H1 (cell line): ENCODE results near the gene IGF2R. TPM values are rescaled to one million over a fixed set of nuclear protein-coding genes. Genes with fewer than 3 reads are reported as not detected.

ENCODE experiments used
- CTCF ChIA-PET: fragments of 300-600 bp; sonication (Branson Sonifier 250); formaldehyde crosslinking; loops from one replicate; lab custom pipeline; 2021; ENCODE audit not compliant: partially characterized antibody; lab: Charles Lee
- POLR2A ChIA-PET: fragments of 300-600 bp; sonication (Branson Sonifier 250); formaldehyde crosslinking; loops from one replicate; lab custom pipeline; 2021; ENCODE audit warnings: inconsistent platforms; ENCODE audit not compliant: partially characterized antibody; lab: Charles Lee
- DNase-seq, 2 experiments: peaks; one replicate each; pipeline versions ENCODE4 v3.0.0 to v3.0.0-alpha.2; 2010 to 2022; ENCODE audit warnings: low spot score in 2 of 2, low read depth in 1 of 2, mixed read lengths in 1 of 2
- FAIRE-seq: peaks from 2 replicates; lab custom pipeline; 2011; peaks lifted over from hg19 to GRCh38; lab: Jason Lieb, UNC
- H2AFZ ChIP-seq: 2 replicates; pipeline ENCODE4 v1.8.1; 2012; ENCODE audit warnings: low read length, inconsistent platforms
- H2AK5ac ChIP-seq: 2 replicates; pipeline ENCODE4 v1.6.1; 2013; ENCODE audit warnings: low read depth, low read length
- H2BK120ac ChIP-seq: replicated peaks from 2 replicates; pipeline ENCODE3; 2013; ENCODE audit warnings: low read depth, low read length, inconsistent platforms
- H2BK12ac ChIP-seq: 2 replicates; pipeline ENCODE4 v1.6.1; 2013; ENCODE audit warnings: low read depth, low read length
- H2BK15ac ChIP-seq: 2 replicates; pipeline ENCODE4 v1.6.1; 2013; ENCODE audit warnings: low read length
- H2BK20ac ChIP-seq: 2 replicates; pipeline ENCODE4 v1.6.1; 2013; ENCODE audit warnings: low read length
- H2BK5ac ChIP-seq: 2 replicates; pipeline ENCODE4 v1.6.1; 2013; ENCODE audit warnings: low read depth, low read length
- H3K14ac ChIP-seq: 2 replicates; pipeline ENCODE4 v1.6.1; 2013; ENCODE audit warnings: inconsistent platforms; ENCODE audit not compliant: insufficient read length
- H3K18ac ChIP-seq: 2 replicates; pipeline ENCODE4 v1.6.1; 2013; ENCODE audit warnings: low read length; ENCODE audit errors: extremely low read depth
- H3K23ac ChIP-seq: 2 replicates; pipeline ENCODE4 v1.6.1; 2013; ENCODE audit warnings: inconsistent platforms; ENCODE audit not compliant: insufficient read length
- H3K23me2 ChIP-seq: 2 replicates; pipeline ENCODE4 v1.6.1; 2013; ENCODE audit warnings: low read depth, low read length
- H3K27ac ChIP-seq: 2 replicates; pipeline ENCODE4 v1.6.1; 2011; ENCODE audit warnings: low read depth, low read length, inconsistent platforms
- H3K27me3 ChIP-seq, 4 experiments: replicated peaks in 1 of 4; 1 replicate in 1 of 4; 2 replicates in 3 of 4; pipeline versions ENCODE4 v1.6.1 to v1.8.1; 2011 to 2013; ENCODE audit warnings: low read length in 3 of 4, mild to moderate bottlenecking in 3 of 4, inconsistent platforms in 2 of 4, mixed read lengths in 2 of 4, moderate library complexity in 1 of 4; ENCODE audit not compliant: control insufficient read depth in 3 of 4, insufficient read depth in 3 of 4; ENCODE audit errors: extremely low read depth in 1 of 4
- H3K36me3 ChIP-seq, 4 experiments: 2 replicates each; pipeline versions ENCODE4 v1.6.1 to v1.8.1; 2011 to 2013; ENCODE audit warnings: mild to moderate bottlenecking in 4 of 4, low read length in 3 of 4, moderate library complexity in 2 of 4, control low read depth in 1 of 4, inconsistent platforms in 1 of 4; ENCODE audit not compliant: insufficient read depth in 4 of 4, control insufficient read depth in 2 of 4
- H3K4ac ChIP-seq: replicated peaks from 2 replicates; pipeline ENCODE3; 2013; ENCODE audit warnings: low read length, low read depth, mixed read lengths, inconsistent platforms; ENCODE audit not compliant: insufficient read length
- H3K4me1 ChIP-seq, 4 experiments: replicated peaks in 1 of 4; 1 replicate in 1 of 4; 2 replicates in 3 of 4; pipeline versions ENCODE4 v1.6.1 to v1.8.1; 2011 to 2013; ENCODE audit warnings: low read length in 3 of 4, inconsistent platforms in 2 of 4, mixed read lengths in 1 of 4; ENCODE audit not compliant: insufficient read depth in 4 of 4, control insufficient read depth in 3 of 4
- H3K4me2 ChIP-seq, 2 experiments: 2 replicates each; pipeline versions ENCODE4 v1.6.1 to v1.8.1; 2011 to 2013; ENCODE audit warnings: low read depth in 2 of 2, low read length in 2 of 2, control low read depth in 1 of 2, inconsistent platforms in 1 of 2, mild to moderate bottlenecking in 1 of 2; ENCODE audit not compliant: insufficient read depth in 1 of 2
- H3K4me3 ChIP-seq, 4 experiments: fragments of 200-600, 300-600 bp in 1 of 4; sonication (generic), shearing (Covaris generic), sonication (Bioruptor Twin) in 1 of 4; 2 replicates each; pipeline versions ENCODE4 v1.5.1 to v1.8.1; 2011 to 2016; ENCODE audit warnings: low read length in 4 of 4, low read depth in 3 of 4, control low read depth in 2 of 4, inconsistent platforms in 2 of 4, mild to moderate bottlenecking in 2 of 4, mixed read lengths in 1 of 4, moderate library complexity in 1 of 4; ENCODE audit not compliant: insufficient read depth in 2 of 4; ENCODE audit errors: extremely low read depth in 1 of 4
- H3K56ac ChIP-seq: replicated peaks from 2 replicates; pipeline ENCODE3; 2013; ENCODE audit warnings: low read depth, mild to moderate bottlenecking, mixed read lengths, low read length, inconsistent platforms; ENCODE audit not compliant: insufficient read length
- H3K79me1 ChIP-seq: 2 replicates; pipeline ENCODE4 v1.6.1; 2013; ENCODE audit warnings: low read depth, low read length, control low read depth
- H3K79me2 ChIP-seq, 2 experiments: 2 replicates each; pipeline versions ENCODE4 v1.6.1 to v1.8.1; 2012 to 2013; ENCODE audit warnings: low read length in 2 of 2, mild to moderate bottlenecking in 2 of 2, inconsistent platforms in 1 of 2; ENCODE audit not compliant: insufficient read depth in 2 of 2, control insufficient read depth in 1 of 2
- H3K9ac ChIP-seq, 4 experiments: replicated peaks in 1 of 4; 1 replicate in 1 of 4; 2 replicates in 3 of 4; pipeline versions ENCODE4 v1.6.1 to v1.8.1; 2011 to 2013; ENCODE audit warnings: low read depth in 3 of 4, low read length in 3 of 4, control low read depth in 2 of 4, mild to moderate bottlenecking in 2 of 4, moderate library complexity in 2 of 4, inconsistent platforms in 1 of 4; ENCODE audit errors: extremely low read depth in 1 of 4
- H3K9me3 ChIP-seq, 2 experiments: 2 replicates each; pipeline versions ENCODE4 v1.6.1 to v1.8.1; 2012 to 2013; ENCODE audit warnings: mild to moderate bottlenecking in 2 of 2, moderate library complexity in 2 of 2, control low read depth in 1 of 2, inconsistent platforms in 1 of 2, low read depth in 1 of 2, low read length in 1 of 2, mixed read lengths in 1 of 2; ENCODE audit not compliant: insufficient read depth in 2 of 2
- H4K20me1 ChIP-seq, 2 experiments: replicated peaks in 1 of 2; 2 replicates each; pipeline versions ENCODE3 to v1.8.1; 2011 to 2013; ENCODE audit warnings: inconsistent platforms in 2 of 2, low read length in 2 of 2, mild to moderate bottlenecking in 1 of 2; ENCODE audit not compliant: insufficient read depth in 2 of 2, control insufficient read depth in 1 of 2
- H4K5ac ChIP-seq: 2 replicates; pipeline ENCODE4 v1.6.1; 2013; ENCODE audit warnings: low read length, low read depth, mixed read lengths, inconsistent platforms; ENCODE audit not compliant: insufficient read length
- H4K8ac ChIP-seq: 2 replicates; pipeline ENCODE4 v1.8.0; 2013; ENCODE audit warnings: mild to moderate bottlenecking, moderate library complexity, low read length, inconsistent platforms; ENCODE audit not compliant: insufficient read depth; ENCODE audit errors: extremely low read depth
- H4K91ac ChIP-seq: replicated peaks from 2 replicates; pipeline ENCODE3; 2013; ENCODE audit warnings: low read length, mixed read lengths, inconsistent platforms; ENCODE audit not compliant: insufficient read length
- SRF ChIP-seq: IDR thresholded peaks from 2 replicates; pipeline ENCODE4 v1.6.1; 2011; ENCODE audit warnings: mild to moderate bottlenecking, low read depth, low read length, moderate library complexity
- YY1 ChIP-seq: IDR thresholded peaks from 2 replicates; pipeline ENCODE4 v1.6.1; 2011; ENCODE audit warnings: low read depth, mild to moderate bottlenecking, low read length
- ZNF274 ChIP-seq: IDR thresholded peaks from 2 replicates; pipeline ENCODE4 v1.7.0; 2012; ENCODE audit warnings: low read length, borderline replicate concordance; ENCODE audit errors: extremely low read depth
- WGBS, 2 experiments: shearing (Covaris generic) in 1 of 2; methylation state at CpG; one replicate each; pipeline versions ENCODE4 v1.1.6 to v1.1.7; 2013 to 2015; ENCODE audit warnings: low lambda C conversion rate in 2 of 2, mixed read lengths in 2 of 2, inconsistent platforms in 1 of 2, low coverage in 1 of 2, missing lambda C conversion rate in 1 of 2; ENCODE audit not compliant: insufficient replicate concordance in 2 of 2, insufficient coverage in 1 of 2, insufficient read length in 1 of 2; ENCODE audit errors: extremely low coverage in 1 of 2, missing lambda C conversion rate in 1 of 2; 5-methylcytosine and 5-hydroxymethylcytosine counted together
- polyA plus RNA-seq, 7 experiments: library from polyadenylated mRNA; depleted of rRNA in 3 of 7; stranded (reverse) in 5 of 7; unstranded in 2 of 7; fragments of >200 nt in 5 of 7; fragments of 200-250 nt in 2 of 7; gene quantifications; 1 replicate in 5 of 7; 2 replicates in 1 of 7; 4 replicates in 1 of 7; pipeline versions ENCODE4 v1.2.1 to v1.2.3, GENCODE V29; 2011 to 2013; ENCODE audit warnings: missing spikeins in 2 of 7, mixed read lengths in 2 of 7
- total RNA-seq: library from RNA; stranded (reverse); fragmentation: NEBNext Ultra II Directional; extraction: Animal tissue kit (Norgen Biotek cat#: 25700); gene quantifications from 2 replicates; pipeline ENCODE4 v1.2.1, GENCODE V29; 2021

Gene IGF2R
- total and polyA plus RNA-seq, 2 of the 8 experiments (the other 6 are each of a cell fraction or from before 2014, with no cell fraction given): 20.6 to 74.1 TPM

GRCh38 chr6:160022793-160023192, 53.9 kb downstream of the IGF2R start:
- FAIRE-seq: no peak
- Histone ChIP-seq H3K27me3 (no peaks in the 10 kb centered on the region), H3K9me3 (no peaks in the 10 kb centered on the region), H3K14ac (no peak overlapping the region), H3K4me3 (no peak overlapping the region), H3K23ac (no peak overlapping the region), H4K91ac (no peak overlapping the region), H4K20me1 (no peaks in the 10 kb centered on the region), H3K27ac (no peak overlapping the region), H2BK12ac (no peak overlapping the region), H2BK120ac (no peak overlapping the region), H3K23me2 (no peaks in the 10 kb centered on the region), H4K8ac (no peak overlapping the region), H3K4me1 (no peaks in the 10 kb centered on the region), H2BK20ac (no peak overlapping the region), H4K5ac (no peak overlapping the region), H3K9ac (no peak overlapping the region)
- POLR2A ChIA-PET: no interaction called here
- DNase-seq: no peak
- WGBS, 2 experiments: 87% methylated on average over 3 of the region's 3 CpGs; no CpG with 5 or more reads in 1 of the 2 experiments
- no peak for TF ChIP-seq ZNF274
- TF ChIP-seq SRF: no peak
- TF ChIP-seq YY1: no peak
- TF ChIP-seq, all 59 proteins: peak for 0
- no peak overlapping the region for H3K4me2 ChIP-seq
- peaks cover 2% of the 10 kb centered on the region; the same call in 1 of the 2 replicates for H3K79me1 ChIP-seq
- H3K18ac ChIP-seq: no peak overlapping the region
- H3K4ac ChIP-seq: no peak overlapping the region
- H3K36me3 ChIP-seq: peaks cover 5 to 36% (median 23%) of the 10 kb centered on the region in 4 experiments
- H2BK15ac ChIP-seq: no peak overlapping the region
- no peak overlapping the region for H3K56ac ChIP-seq
- H2AK5ac ChIP-seq: no peak overlapping the region
- no peak overlapping the region for H2BK5ac ChIP-seq
- CTCF ChIA-PET: no interaction called here
- no peaks in the 10 kb centered on the region for H3K79me2 ChIP-seq
- H2AFZ ChIP-seq: no peak overlapping the region
